Fibroblast of lung (primary cell): Measurements from ENCODE around the gene ROCK1. TPM values are rescaled to one million over a fixed set of nuclear protein-coding genes. Genes with fewer than 3 reads are reported as not detected.
"Not testable (repeated sequence)": the region's sequence is repeated elsewhere in the genome, so short reads cannot be mapped to it uniquely, and the experiment has no call there.

Experiments used
- DNase-seq, 2 donors: peaks; one replicate each; pipeline versions ENCODE4 v3.0.0 to v3.0.0-alpha.2; 2010; ENCODE audit warnings: low read depth in 2 of 2
- H2AFZ ChIP-seq: 2 replicates; pipeline ENCODE4 v1.5.1; 2012; ENCODE audit warnings: low read length, control low read depth, inconsistent platforms
- H3K27ac ChIP-seq: 2 replicates; pipeline ENCODE4 v1.5.1; 2011; ENCODE audit warnings: low read length, control low read depth; ENCODE audit not compliant: insufficient read depth
- H3K27me3 ChIP-seq: 2 replicates; pipeline ENCODE4 v1.5.1; 2011; ENCODE audit warnings: mild to moderate bottlenecking, low read length; ENCODE audit not compliant: control insufficient read depth, insufficient read depth
- H3K36me3 ChIP-seq: 2 replicates; pipeline ENCODE4 v1.5.1; 2011; ENCODE audit warnings: low read length; ENCODE audit not compliant: control insufficient read depth, insufficient read depth
- H3K4me1 ChIP-seq: 2 replicates; pipeline ENCODE4 v1.5.1; 2011; ENCODE audit warnings: low read length; ENCODE audit not compliant: control insufficient read depth, insufficient read depth; ENCODE audit errors: extremely low read depth
- H3K4me2 ChIP-seq: 2 replicates; pipeline ENCODE4 v1.5.1; 2011; ENCODE audit warnings: low read length, control low read depth; ENCODE audit not compliant: insufficient read depth; ENCODE audit errors: extremely low read depth
- H3K4me3 ChIP-seq, 4 experiments: fragments of 200-600 bp in 1 of 4; sonication (generic) in 1 of 4; replicated peaks in 1 of 4; 2 replicates each; pipeline ENCODE4 v1.5.1; 2011 to 2016; ENCODE audit warnings: low read length in 4 of 4, low read depth in 3 of 4, mild to moderate bottlenecking in 3 of 4, control low read depth in 2 of 4, inconsistent platforms in 1 of 4, mixed read lengths in 1 of 4; ENCODE audit not compliant: insufficient read depth in 1 of 4; ENCODE audit errors: control extremely low read depth in 1 of 4
- H3K79me2 ChIP-seq: 2 replicates; pipeline ENCODE4 v1.5.1; 2012; ENCODE audit warnings: mild to moderate bottlenecking, low read length, inconsistent platforms; ENCODE audit not compliant: control insufficient read depth, insufficient read depth
- H3K9ac ChIP-seq: 2 replicates; pipeline ENCODE4 v1.5.1; 2011; ENCODE audit warnings: mild to moderate bottlenecking, low read length, control low read depth; ENCODE audit not compliant: insufficient read depth
- H3K9me3 ChIP-seq: 2 replicates; pipeline ENCODE4 v1.5.1; 2012; ENCODE audit warnings: low read depth, low read length; ENCODE audit not compliant: control insufficient read depth, insufficient read depth
- H4K20me1 ChIP-seq: 2 replicates; pipeline ENCODE4 v1.5.1; 2011; ENCODE audit warnings: low read length; ENCODE audit not compliant: control insufficient read depth, insufficient read depth; ENCODE audit errors: extremely low read depth
- CTCF ChIP-seq, 2 donors: IDR thresholded peaks in 1 of 2; conservative IDR thresholded peaks in 1 of 2; 1 replicate in 1 of 2; 2 replicates in 1 of 2; pipeline ENCODE4 v1.5.1; 2011 to 2012; ENCODE audit warnings: low read length in 2 of 2, control low read depth in 1 of 2, inconsistent platforms in 1 of 2, low read depth in 1 of 2, mild to moderate bottlenecking in 1 of 2
- EZH2 ChIP-seq: IDR thresholded peaks from 2 replicates; pipeline ENCODE4 v1.5.1; 2012; ENCODE audit warnings: low read length, control low read depth, mild to moderate bottlenecking; ENCODE audit errors: missing control alignments
- polyA plus RNA-seq, 2 donors: library from polyadenylated mRNA; depleted of rRNA in 1 of 2; stranded (reverse) in 1 of 2; unstranded in 1 of 2; fragments of >200 nt; gene quantifications; 2 replicates each; pipeline ENCODE4 v1.2.1, GENCODE V29; 2011 to 2012; ENCODE audit warnings: missing spikeins in 1 of 2
- total RNA-seq: library from RNA; depleted of rRNA; stranded (reverse); fragments of >200 nt; gene quantifications from 2 replicates; pipeline ENCODE4 v1.2.1, GENCODE V29; 2014

Gene ROCK1
- total and polyA plus RNA-seq, 2 donors (not counting 1 experiment from before 2014, with no cell fraction given), result 33.2 to 55.2 TPM

GRCh38 chr18:20963027-20963426 lies 148.6 kb downstream of the ROCK1 start:
- Histone ChIP-seq H3K4me1 (no peaks in the 10 kb centered on the region), H3K27me3 (no peaks in the 10 kb centered on the region), H3K9me3 (no peaks in the 10 kb centered on the region)

GRCh38 chr18:20960735-20961134 lies 150.9 kb downstream of the ROCK1 start:
- H3K4me2 ChIP-seq, result no peak overlapping the region
- H3K27me3 ChIP-seq, result no peaks in the 10 kb centered on the region
- no peak overlapping the region for H2AFZ ChIP-seq
- no peak for TF ChIP-seq EZH2
- TF ChIP-seq CTCF (conservative IDR thresholded peaks at IDR 0.05 in 1 of 2, IDR thresholded peaks at IDR 0.05 in 1 of 2; ENCODE audit: low read depth in 1 of 2, low read length in 2 of 2), result no peak
- H3K36me3 ChIP-seq, result no peaks in the 10 kb centered on the region
- H3K27ac ChIP-seq, result no peak overlapping the region
- H3K9ac ChIP-seq, result no peak overlapping the region
- no peaks in the 10 kb centered on the region for H4K20me1 ChIP-seq
- H3K9me3 ChIP-seq, result no peaks in the 10 kb centered on the region
- H3K4me3 ChIP-seq, result no peak overlapping the region
- no peaks in the 10 kb centered on the region for H3K79me2 ChIP-seq
- DNase-seq, result no peak
- no peaks in the 10 kb centered on the region for H3K4me1 ChIP-seq

More at GRCh38 chr18:20963027-20963426, 148.6 kb downstream of the ROCK1 start:
- no peak overlapping the region for H3K9ac ChIP-seq
- no peaks in the 10 kb centered on the region for H3K36me3 ChIP-seq
- H3K79me2 ChIP-seq, result no peaks in the 10 kb centered on the region
- H3K4me2 ChIP-seq, result no peak overlapping the region
- H3K4me3 ChIP-seq, result no peak overlapping the region
- H2AFZ ChIP-seq, result no peak overlapping the region
- TF ChIP-seq CTCF (conservative IDR thresholded peaks at IDR 0.05 in 1 of 2, IDR thresholded peaks at IDR 0.05 in 1 of 2; ENCODE audit: low read depth in 1 of 2, low read length in 2 of 2) (no peak), EZH2 (no peak)
- DNase-seq, result no peak
- no peak overlapping the region for H3K27ac ChIP-seq
- H4K20me1 ChIP-seq, result no peaks in the 10 kb centered on the region

GRCh38 chr18:20950827-20951226 lies 160.8 kb downstream of the ROCK1 start:
- not testable (repeated sequence) for H3K27me3 ChIP-seq, H3K4me3 ChIP-seq, H3K9me3 ChIP-seq, H3K36me3 ChIP-seq, H3K79me2 ChIP-seq, H3K27ac ChIP-seq, H2AFZ ChIP-seq, H3K4me2 ChIP-seq, DNase-seq, H4K20me1 ChIP-seq, H3K4me1 ChIP-seq, H3K9ac ChIP-seq

Other genes with a start within 250 kb of the ROCK1 start
- gene GREB1L, start 130.4 kb upstream of the ROCK1 start, total RNA-seq, result 0.26 and 0.33 TPM in 2 replicates
- 0.11 and 0.41 TPM in 2 replicates for gene GREB1L, start 130.4 kb upstream of the ROCK1 start, polyA plus RNA-seq